GM18511 (cell line): ENCODE results near the gene GPR55.
A peak's percentile ranks its signal among the peaks of the same experiment; 100 is the strongest.

Experiments used
- ATAC-seq: cut with Tn5 transposase; IDR thresholded peaks from one replicate; pipeline ENCODE4 v1.9.1; 2021; ENCODE audit warnings: mild to moderate bottlenecking, moderate library complexity; ENCODE audit not compliant: unreplicated experiment

The GPR55 gene

GRCh38 chr2:230935130-230935430 is 10.0 kb upstream of the GPR55 start:
- ATAC-seq = no peak

- ATAC-seq = no peak
Observed at GRCh38 chr2:230934231-230935129, 9.4 kb upstream of the GPR55 start.

GRCh38 chr2:230933521-230934180 is 8.6 kb upstream of the GPR55 start:
- ATAC-seq = no peak

- ATAC-seq = no peak
Observed at GRCh38 chr2:230932556-230933511, 7.8 kb upstream of the GPR55 start.

GRCh38 chr2:230931556-230932231 is 6.7 kb upstream of the GPR55 start:
- ATAC-seq = no peak

- ATAC-seq = no peak
Observed at GRCh38 chr2:230930928-230931555, 6.0 kb upstream of the GPR55 start.

GRCh38 chr2:230930149-230930780 is 5.2 kb upstream of the GPR55 start:
- no peak for ATAC-seq

- no peak for ATAC-seq
Observed at GRCh38 chr2:230929381-230930148, 4.5 kb upstream of the GPR55 start.

GRCh38 chr2:230928701-230929380 is 3.8 kb upstream of the GPR55 start:
- no peak for ATAC-seq

- no peak for ATAC-seq
Observed at GRCh38 chr2:230927711-230928341, 2.8 kb upstream of the GPR55 start.

GRCh38 chr2:230925879-230926765 is 1.1 kb upstream of the GPR55 start:
- ATAC-seq = peak; percentile 42

GRCh38 chr2:230925443-230925878 is 419 bp upstream of the GPR55 start:
- peak; percentile 47 for ATAC-seq

- no peak for ATAC-seq
Observed at GRCh38 chr2:230924092-230924469, 961 bp downstream of the GPR55 start.

- ATAC-seq = no peak
Observed at GRCh38 chr2:230922951-230923717, 1.9 kb downstream of the GPR55 start.

GRCh38 chr2:230921806-230922595 is 3.0 kb downstream of the GPR55 start:
- ATAC-seq = no peak
